UCSD-AML1 (cell line): ENCODE results near the gene TSPAN4.

Experiments
- DNase-seq: peaks from one replicate; lab custom pipeline; 2025; ENCODE audit not compliant: unreplicated experiment; lab: John Stamatoyannopoulos, UW

Gene TSPAN4

GRCh38 chr11:834371-835316 is 8.0 kb upstream of the TSPAN4 start:
- DNase-seq: peak; percentile 38

GRCh38 chr11:836274-836673 is 6.4 kb upstream of the TSPAN4 start:
- DNase-seq: no peak

- DNase-seq: no peak
Measured at GRCh38 chr11:836700-837099, 6.0 kb upstream of the TSPAN4 start.

- peak; percentile 28 for DNase-seq
Measured at GRCh38 chr11:837189-837989, 5.3 kb upstream of the TSPAN4 start.

GRCh38 chr11:837990-838307 is 4.7 kb upstream of the TSPAN4 start:
- DNase-seq: no peak

- peak; percentile 23 for DNase-seq
Measured at GRCh38 chr11:838441-839279, 4.0 kb upstream of the TSPAN4 start.

- DNase-seq: no peak
Measured at GRCh38 chr11:839280-839623, 3.4 kb upstream of the TSPAN4 start.

GRCh38 chr11:839875-840617 is 2.6 kb upstream of the TSPAN4 start:
- DNase-seq: no peak

GRCh38 chr11:841981-842369 is 677 bp upstream of the TSPAN4 start:
- DNase-seq: no peak

GRCh38 chr11:843086-843734 is 558 bp downstream of the TSPAN4 start:
- no peak for DNase-seq

GRCh38 chr11:843818-844692 is 1.4 kb downstream of the TSPAN4 start:
- peak; percentile 82 for DNase-seq

- DNase-seq: peak; percentile 76
Measured at GRCh38 chr11:844693-845644, 2.3 kb downstream of the TSPAN4 start.

GRCh38 chr11:845872-846495 is 3.3 kb downstream of the TSPAN4 start:
- no peak for DNase-seq

- DNase-seq: no peak
Measured at GRCh38 chr11:846496-847098, 3.9 kb downstream of the TSPAN4 start.

- no peak for DNase-seq
Measured at GRCh38 chr11:847876-848275, 5.2 kb downstream of the TSPAN4 start.

- peak; percentile 29 for DNase-seq
Measured at GRCh38 chr11:848380-848931, 5.8 kb downstream of the TSPAN4 start.
